HAP-1 (cell line): Measurements from ENCODE around the gene FKBP2.

ENCODE experiments used
- DNase-seq, 2 experiments: peaks; one replicate each; pipeline ENCODE4 v3.0.0-alpha.2; 2016 to 2020; ENCODE audit warnings: low spot score in 2 of 2
- H3K27me3 ChIP-seq: fragments of 250-450 bp; sonication (Bioruptor Pico); 2 replicates; pipeline ENCODE4 v1.5.1; 2020; ENCODE audit warnings: low read depth, mild to moderate bottlenecking, moderate library complexity
- H3K36me3 ChIP-seq: fragments of 250-450 bp; sonication (Bioruptor Pico); replicated peaks from 2 replicates; pipeline ENCODE4 v1.5.1; 2020; ENCODE audit warnings: mild to moderate bottlenecking
- H3K4me1 ChIP-seq: fragments of 250-450 bp; sonication (Bioruptor Pico); 2 replicates; pipeline ENCODE4 v1.5.1; 2020; ENCODE audit warnings: mild to moderate bottlenecking
- H3K4me3 ChIP-seq: fragments of 250-450 bp; sonication (Bioruptor Pico); 2 replicates; pipeline ENCODE4 v1.5.1; 2020; ENCODE audit warnings: mild to moderate bottlenecking, moderate library complexity
- H3K9me3 ChIP-seq: fragments of 250-450 bp; sonication (Bioruptor Pico); 2 replicates; pipeline ENCODE4 v1.5.1; 2020; ENCODE audit warnings: mild to moderate bottlenecking, moderate library complexity
- in situ Hi-C: fragments of 300-500 bp; cut with MboI; formaldehyde crosslinking; loops from 3 replicates; pipeline ENCODE4 v1.14.3; 2020; ENCODE audit warnings: low sequenced_read_pairs, inconsistent platforms, mixed read lengths

The FKBP2 gene

GRCh38 chr11:64275031-64275800 lies 34.3 kb downstream of the FKBP2 start:
- peaks cover 28% of the 10 kb centered on the region for H3K36me3 ChIP-seq
- in situ Hi-C loops = no loop called here
- DNase-seq = no peak
- no peaks in the 10 kb centered on the region for H3K4me1 ChIP-seq
- no peak overlapping the region for H3K4me3 ChIP-seq
- H3K27me3 ChIP-seq = no peaks in the 10 kb centered on the region
- no peaks in the 10 kb centered on the region for H3K9me3 ChIP-seq

GRCh38 chr11:64275841-64276240 lies 34.9 kb downstream of the FKBP2 start:
- peaks cover 28% of the 10 kb centered on the region for H3K36me3 ChIP-seq
- in situ Hi-C loops = no loop called here
- H3K4me3 ChIP-seq = no peak overlapping the region
- no peak for DNase-seq
- no peaks in the 10 kb centered on the region for H3K9me3 ChIP-seq
- H3K27me3 ChIP-seq = no peaks in the 10 kb centered on the region
- no peaks in the 10 kb centered on the region for H3K4me1 ChIP-seq

- H3K4me1 ChIP-seq = no peaks in the 10 kb centered on the region
- no peak for DNase-seq
- H3K9me3 ChIP-seq = no peaks in the 10 kb centered on the region
- no peaks in the 10 kb centered on the region for H3K27me3 ChIP-seq
- H3K4me3 ChIP-seq = no peak overlapping the region
- H3K36me3 ChIP-seq = peaks cover 28% of the 10 kb centered on the region
- in situ Hi-C loops = no loop called here
These were observed 35.9 kb downstream of the FKBP2 start for GRCh38 chr11:64276653-64277431.

- in situ Hi-C loops = no loop called here
- H3K4me1 ChIP-seq = peaks cover 3% of the 10 kb centered on the region; the same call in 1 of the 2 replicates
- no peaks in the 10 kb centered on the region for H3K9me3 ChIP-seq
- no peak for DNase-seq
- H3K27me3 ChIP-seq = no peaks in the 10 kb centered on the region
- peaks cover 27% of the 10 kb centered on the region for H3K36me3 ChIP-seq
- H3K4me3 ChIP-seq = no peak overlapping the region
These were observed 37.8 kb downstream of the FKBP2 start for GRCh38 chr11:64278576-64279190.

- DNase-seq = no peak
- in situ Hi-C loops = no loop called here
- peaks cover 14% of the 10 kb centered on the region for H3K4me1 ChIP-seq
- H3K4me3 ChIP-seq = no peak overlapping the region
- no peaks in the 10 kb centered on the region for H3K27me3 ChIP-seq
- H3K9me3 ChIP-seq = peaks cover 2% of the 10 kb centered on the region; the same call in 1 of the 2 replicates
- peaks cover 17% of the 10 kb centered on the region; the same call in 1 of the 2 replicates for H3K36me3 ChIP-seq
These were observed 41.3 kb downstream of the FKBP2 start for GRCh38 chr11:64281957-64282770.

- no peaks in the 10 kb centered on the region for H3K27me3 ChIP-seq
- in situ Hi-C loops = no loop called here
- H3K9me3 ChIP-seq = peaks cover 2% of the 10 kb centered on the region; the same call in 1 of the 2 replicates
- DNase-seq = no peak
- no peak overlapping the region for H3K4me3 ChIP-seq
- H3K36me3 ChIP-seq = peaks cover 9% of the 10 kb centered on the region; the same call in 1 of the 2 replicates
- peaks cover 14% of the 10 kb centered on the region for H3K4me1 ChIP-seq
These were observed 42.2 kb downstream of the FKBP2 start for GRCh38 chr11:64283092-64283491.

- Histone ChIP-seq H3K27me3 (no peaks in the 10 kb centered on the region), H3K36me3 (peaks cover 6% of the 10 kb centered on the region; the same call in 1 of the 2 replicates), H3K4me1 (peaks cover 14% of the 10 kb centered on the region), H3K4me3 (peak within 1 kb of the TSS; percentile 77), H3K9me3 (peaks cover 2% of the 10 kb centered on the region; the same call in 1 of the 2 replicates)
- DNase-seq = peak; percentile 86 to 96
- in situ Hi-C loops = no loop called here
These were observed 43.4 kb downstream of the FKBP2 start, which contains the start of gene BAD for GRCh38 chr11:64284048-64284961. Gene BAD, minus strand, starts transcription at chr11:64284665. Its CDS starts 297 bp downstream, at chr11:64284368.

GRCh38 chr11:64284962-64285884 lies 44.3 kb downstream of the FKBP2 start, which contains the start of gene GPR137:
Gene GPR137, plus strand, starts transcription at chr11:64285848. Its CDS starts 677 bp downstream, at chr11:64286525.
- H3K9me3 ChIP-seq = peaks cover 2% of the 10 kb centered on the region; the same call in 1 of the 2 replicates
- H3K27me3 ChIP-seq = peaks cover 2% of the 10 kb centered on the region; the same call in 1 of the 2 replicates
- H3K4me3 ChIP-seq = peak within 1 kb of the TSS; percentile 77
- H3K4me1 ChIP-seq = peaks cover 14% of the 10 kb centered on the region
- in situ Hi-C loops = no loop called here
- peak; percentile 55 to 89 for DNase-seq
- peaks cover 6% of the 10 kb centered on the region; the same call in 1 of the 2 replicates for H3K36me3 ChIP-seq

- in situ Hi-C loops = no loop called here
- Histone ChIP-seq H3K36me3 (peaks cover 6% of the 10 kb centered on the region; the same call in 1 of the 2 replicates), H3K4me1 (peaks cover 14% of the 10 kb centered on the region), H3K4me3 (peak overlapping the region; percentile 77), H3K9me3 (peaks cover 2% of the 10 kb centered on the region; the same call in 1 of the 2 replicates), H3K27me3 (peaks cover 11% of the 10 kb centered on the region)
- no peak for DNase-seq
These were observed 45.2 kb downstream of the FKBP2 start for GRCh38 chr11:64285885-64286800.

GRCh38 chr11:64286801-64287159 lies 45.9 kb downstream of the FKBP2 start:
- Histone ChIP-seq H3K4me3 (no peak overlapping the region), H3K36me3 (peaks cover 6% of the 10 kb centered on the region; the same call in 1 of the 2 replicates), H3K9me3 (peaks cover 2% of the 10 kb centered on the region; the same call in 1 of the 2 replicates), H3K4me1 (peaks cover 14% of the 10 kb centered on the region), H3K27me3 (peaks cover 16% of the 10 kb centered on the region)
- DNase-seq = no peak
- in situ Hi-C loops = no loop called here
